ENCODE measurements around the gene MAPK4.

Gene MAPK4

DNA sequence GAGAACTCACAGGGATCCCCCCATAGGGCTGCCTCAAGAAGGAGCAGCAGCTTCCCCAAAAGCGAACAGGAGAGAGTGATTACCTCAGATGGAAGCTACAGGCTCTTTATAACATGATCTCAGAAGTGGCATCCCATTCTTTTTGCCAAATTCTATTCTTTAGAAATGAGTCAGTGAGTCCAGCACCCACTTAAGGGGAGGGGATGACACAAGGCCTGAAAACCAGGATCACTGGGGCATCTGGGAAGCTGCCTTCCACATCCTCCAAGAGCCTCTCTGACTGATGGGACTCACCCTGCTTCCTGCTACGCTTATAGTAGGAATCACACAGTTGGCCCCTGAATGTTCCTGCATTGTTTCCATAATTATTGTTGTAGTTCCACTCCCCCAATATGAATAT lies 96.5 kb downstream of the MAPK4 start:
- no peak for DNase-seq

DNA sequence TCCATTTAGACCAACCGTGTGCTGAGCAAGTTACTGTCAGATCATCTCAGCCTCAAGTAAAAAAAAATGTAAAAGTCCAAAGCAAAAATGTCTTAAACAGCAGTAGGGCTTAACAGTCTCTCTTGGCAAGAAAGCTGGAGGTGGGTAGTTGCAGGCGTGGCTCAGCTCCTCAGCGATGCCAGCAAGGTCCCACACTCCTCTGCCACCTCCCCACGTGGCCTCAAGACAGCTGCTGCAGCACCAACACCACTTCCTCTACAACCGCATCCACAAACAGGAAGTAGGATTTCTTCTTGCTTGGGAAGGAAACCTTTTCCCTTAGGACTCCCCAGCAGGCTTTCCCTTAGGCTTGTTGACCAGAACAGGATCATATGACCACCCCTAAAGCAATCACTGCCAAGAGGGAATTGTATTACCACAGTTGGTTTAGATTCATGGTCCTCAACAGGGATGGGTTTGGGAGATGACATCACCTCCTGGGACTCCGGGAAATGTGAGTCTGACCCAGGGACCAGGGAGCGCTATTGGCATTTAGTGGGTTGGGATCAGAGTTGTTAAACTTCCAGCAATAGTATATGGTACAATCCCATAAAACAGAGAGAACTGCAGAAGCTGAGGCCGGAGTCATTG lies 97.1 kb downstream of the MAPK4 start:
- no peak for DNase-seq

DNA sequence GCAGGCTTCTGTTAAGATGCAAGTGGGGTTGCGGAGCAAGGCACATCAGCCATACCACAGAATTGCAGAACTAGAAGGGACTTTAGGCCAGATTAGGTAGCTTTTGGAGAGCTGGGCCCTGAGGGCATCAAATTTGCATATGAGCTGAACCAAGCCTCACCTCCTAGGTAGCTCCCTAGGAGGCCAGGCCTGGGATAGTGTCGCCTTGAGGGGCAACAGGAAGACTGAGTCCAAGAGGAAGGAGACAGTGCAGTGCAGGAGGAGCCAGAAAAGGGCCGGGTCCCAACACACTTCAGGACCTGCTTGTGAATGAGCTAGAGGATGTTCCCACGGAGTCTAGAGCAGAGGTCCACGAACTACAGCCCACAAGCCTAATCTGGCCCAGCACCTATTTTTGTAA lies 98.7 kb downstream of the MAPK4 start:
- no peak for DNase-seq

DNA sequence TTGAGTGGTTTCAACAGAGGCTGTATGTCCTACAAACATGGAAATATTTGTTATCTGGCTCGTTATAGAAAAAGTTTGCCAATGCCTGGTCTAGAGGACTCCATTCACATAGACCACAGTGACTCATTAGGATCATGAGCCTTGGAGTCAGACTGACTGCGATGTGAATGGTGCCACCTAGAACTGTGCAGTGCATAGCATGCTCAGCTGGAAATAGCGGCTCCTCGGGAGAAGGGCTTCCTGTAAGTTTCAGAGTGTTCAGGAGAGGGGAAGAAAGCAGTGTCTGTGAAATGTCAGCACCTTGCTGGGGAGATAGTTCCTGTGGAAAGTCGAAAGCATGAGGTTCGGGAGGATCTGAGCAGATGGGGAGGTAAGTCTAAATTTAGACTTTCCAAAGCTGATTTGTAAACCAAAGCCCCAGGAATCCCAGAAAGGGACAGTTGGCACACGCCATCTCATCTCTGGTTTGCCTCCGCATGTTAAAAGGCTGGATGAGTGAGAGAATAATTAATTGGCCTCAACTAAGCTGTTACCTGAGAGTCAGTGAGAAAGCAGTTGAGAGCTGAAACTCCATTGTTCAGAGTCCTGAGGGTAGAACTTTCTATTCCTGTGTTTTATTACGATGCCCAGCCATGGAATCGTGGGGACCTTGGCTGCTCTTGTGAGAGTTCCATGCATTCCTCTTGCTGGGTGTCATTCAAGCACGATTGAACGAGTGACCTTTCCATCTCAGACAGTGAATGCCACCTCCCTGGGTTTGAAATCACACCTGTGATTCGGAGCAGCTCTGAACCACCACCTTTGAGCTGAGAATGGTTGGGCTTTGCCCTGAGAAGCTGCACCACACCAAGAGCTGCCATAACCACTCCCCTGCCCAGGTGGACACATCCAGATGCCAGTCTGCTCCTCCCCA lies 99.5 kb downstream of the MAPK4 start:
- no peak for DNase-seq

DNA sequence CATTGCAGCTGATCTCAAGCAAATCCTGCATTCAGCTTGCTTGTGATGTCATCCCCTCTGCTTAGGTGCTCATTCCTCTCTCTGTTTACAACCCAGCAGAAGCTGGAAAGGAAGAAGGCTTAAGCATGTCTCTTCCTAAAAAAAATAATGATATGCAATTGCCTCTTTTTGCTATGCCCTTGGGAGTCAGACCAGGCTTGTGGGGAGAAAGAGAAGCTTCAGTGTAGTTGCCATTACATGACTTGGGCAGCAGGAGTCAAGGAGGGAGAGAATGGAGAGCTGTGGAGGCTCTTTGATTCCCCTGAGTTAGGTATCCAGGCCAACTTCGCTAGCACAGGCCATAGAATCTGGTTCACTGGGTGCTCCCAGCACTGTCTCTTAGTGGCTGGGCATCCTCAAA lies 101.1 kb downstream of the MAPK4 start:
- DNase-seq, result no peak

DNA sequence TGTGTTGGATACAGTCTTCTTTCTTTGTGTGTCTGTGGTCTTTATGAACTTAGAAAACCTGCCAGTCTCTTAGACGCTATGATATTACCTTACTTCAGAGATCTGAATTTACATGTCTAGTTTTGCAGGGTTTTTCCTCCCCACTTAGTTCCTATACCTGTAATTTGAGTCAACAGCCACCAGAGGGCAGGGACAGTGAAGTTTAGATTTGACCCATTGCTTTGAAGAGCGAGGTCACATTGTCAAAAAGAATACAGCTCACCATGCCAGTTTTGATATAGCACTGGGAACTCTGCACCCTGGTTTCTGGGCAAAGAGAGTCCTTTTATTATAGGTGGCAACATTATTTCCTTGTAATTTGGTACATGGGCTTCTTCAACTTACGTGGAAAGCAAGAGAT lies 102.3 kb downstream of the MAPK4 start:
- DNase-seq, result no peak

DNA sequence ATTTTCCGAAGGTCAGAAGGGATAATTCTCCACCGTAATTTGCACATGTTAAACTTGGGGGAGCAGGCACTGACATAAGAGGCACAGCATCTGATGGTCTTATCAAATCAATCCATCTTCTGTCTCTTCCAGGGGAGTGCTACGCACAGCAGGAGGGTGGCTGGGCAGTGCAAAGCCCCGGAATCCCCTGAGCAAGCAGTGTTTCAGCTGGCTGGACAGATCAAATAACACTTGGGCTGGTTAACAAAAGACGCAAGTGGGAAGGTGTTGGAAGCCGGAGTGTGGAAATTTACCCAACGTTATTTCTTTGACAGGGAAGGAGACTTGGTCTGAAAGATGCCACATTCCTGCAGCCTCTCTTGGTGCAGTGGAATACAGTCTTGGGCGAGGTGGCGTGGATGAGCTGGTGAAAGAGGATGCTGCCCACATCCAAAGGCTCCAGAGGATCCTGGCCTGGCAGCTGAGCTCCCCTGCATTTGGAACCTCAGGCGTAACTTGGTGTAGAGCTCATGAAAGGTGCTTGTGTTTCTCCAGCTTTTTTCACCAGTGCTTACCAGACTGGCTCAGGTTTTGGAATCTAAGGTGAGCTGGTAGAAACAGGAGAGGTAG lies 103.0 kb downstream of the MAPK4 start:
- no peak for DNase-seq

DNA sequence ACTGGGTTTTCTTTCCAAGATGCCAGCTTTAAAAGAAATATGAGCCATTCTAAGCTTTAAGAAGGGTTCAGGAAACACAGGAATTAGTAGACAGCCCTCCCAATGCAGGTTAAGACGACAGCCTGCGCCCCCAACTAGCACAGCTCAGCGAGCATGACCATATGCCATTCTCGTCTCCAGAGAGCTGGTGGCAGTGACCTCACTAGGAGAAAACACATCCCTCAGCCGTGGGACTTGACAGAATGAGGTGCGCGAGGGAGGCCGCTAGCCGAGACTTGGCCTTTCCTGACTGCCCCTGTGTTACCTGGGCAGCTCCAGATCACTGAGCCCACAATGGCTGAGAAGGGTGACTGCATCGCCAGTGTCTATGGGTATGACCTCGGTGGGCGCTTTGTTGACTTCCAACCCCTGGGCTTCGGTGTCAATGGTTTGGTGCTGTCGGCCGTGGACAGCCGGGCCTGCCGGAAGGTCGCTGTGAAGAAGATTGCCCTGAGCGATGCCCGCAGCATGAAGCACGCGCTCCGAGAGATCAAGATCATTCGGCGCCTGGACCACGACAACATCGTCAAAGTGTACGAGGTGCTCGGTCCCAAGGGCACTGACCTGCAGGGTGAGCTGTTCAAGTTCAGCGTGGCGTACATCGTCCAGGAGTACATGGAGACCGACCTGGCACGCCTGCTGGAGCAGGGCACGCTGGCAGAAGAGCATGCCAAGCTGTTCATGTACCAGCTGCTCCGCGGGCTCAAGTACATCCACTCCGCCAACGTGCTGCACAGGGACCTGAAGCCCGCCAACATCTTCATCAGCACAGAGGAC lies 103.9 kb downstream of the MAPK4 start:
- DNase-seq, result no peak

DNA sequence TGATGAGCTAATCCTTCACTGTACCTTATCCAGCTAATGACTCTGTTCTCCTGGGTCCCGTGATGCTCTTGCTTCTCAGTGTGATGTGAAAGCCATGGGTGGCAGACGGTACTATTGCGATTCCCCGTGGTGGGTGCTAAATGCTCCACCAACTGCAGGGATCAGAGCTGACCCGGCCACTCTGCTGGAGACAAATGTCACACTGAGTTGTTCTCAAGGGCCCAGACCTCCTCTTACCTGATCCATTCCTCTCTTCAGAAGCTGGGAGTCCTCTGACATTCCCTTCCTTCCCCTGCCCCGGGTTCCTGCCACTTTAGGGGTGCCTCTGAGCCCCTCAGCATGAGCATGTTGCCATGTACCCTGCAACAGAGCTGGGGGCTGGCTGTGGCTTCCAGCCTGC lies 105.1 kb downstream of the MAPK4 start:
- DNase-seq, result no peak

DNA sequence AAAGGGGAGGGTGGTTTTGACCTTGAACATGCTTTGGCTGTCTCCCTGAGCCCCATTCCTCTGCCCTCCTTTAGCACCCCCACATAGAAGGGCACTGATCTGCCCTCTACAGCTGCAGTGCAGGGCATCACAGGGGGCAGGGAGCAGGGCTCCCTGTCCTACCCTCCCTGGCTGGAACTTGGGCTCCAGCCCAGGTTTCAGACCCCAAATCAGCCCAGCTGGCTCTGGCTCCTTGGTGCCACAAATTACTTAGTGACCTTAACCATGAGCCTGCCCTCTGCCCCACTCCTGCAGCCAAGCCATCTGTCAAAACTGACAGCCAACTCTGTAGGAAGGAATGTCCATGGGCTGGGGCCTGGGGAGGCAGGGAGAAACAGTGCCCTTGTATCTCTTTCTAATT lies 105.6 kb downstream of the MAPK4 start:
- DNase-seq, result no peak

DNA sequence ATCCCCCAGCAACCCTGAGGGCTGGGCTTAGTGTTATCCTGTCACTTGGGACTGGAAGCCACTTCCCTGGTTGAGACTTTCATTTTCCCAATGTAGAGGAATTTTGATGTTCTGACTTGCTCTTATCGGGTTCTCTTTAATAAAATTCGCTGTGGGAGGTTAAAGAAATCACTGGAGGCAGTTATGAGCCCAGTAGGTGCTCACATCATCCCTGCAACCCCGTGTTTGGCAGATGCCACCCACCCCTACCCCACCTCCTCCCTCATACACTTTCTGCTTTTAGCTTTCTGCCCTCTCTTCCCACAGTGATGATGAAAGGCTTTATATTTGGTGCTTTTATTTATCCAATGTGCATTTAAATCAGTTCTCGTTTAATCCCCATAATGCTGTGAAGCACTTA lies 106.6 kb downstream of the MAPK4 start:
- no peak for DNase-seq

DNA sequence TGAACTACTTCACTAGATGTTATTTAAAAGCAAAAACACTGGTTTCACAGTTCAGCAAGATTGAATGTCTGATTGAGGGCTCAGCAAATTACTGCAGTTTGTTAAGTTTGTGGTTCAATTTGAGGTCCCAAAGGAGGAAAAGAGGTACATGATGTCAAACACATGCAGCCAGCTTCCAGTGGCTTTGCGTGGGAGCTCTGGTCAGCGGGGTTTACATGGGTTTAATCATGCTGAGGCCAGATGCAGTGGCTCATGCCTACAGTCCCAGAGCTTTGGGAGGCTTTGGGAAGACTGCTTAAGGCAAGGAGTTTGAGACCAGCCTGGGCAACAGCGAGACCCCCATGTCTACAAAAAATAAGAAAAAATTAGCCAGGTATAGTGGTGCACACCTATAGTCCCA lies 111.5 kb downstream of the MAPK4 start:
- DNase-seq, result no peak

DNA sequence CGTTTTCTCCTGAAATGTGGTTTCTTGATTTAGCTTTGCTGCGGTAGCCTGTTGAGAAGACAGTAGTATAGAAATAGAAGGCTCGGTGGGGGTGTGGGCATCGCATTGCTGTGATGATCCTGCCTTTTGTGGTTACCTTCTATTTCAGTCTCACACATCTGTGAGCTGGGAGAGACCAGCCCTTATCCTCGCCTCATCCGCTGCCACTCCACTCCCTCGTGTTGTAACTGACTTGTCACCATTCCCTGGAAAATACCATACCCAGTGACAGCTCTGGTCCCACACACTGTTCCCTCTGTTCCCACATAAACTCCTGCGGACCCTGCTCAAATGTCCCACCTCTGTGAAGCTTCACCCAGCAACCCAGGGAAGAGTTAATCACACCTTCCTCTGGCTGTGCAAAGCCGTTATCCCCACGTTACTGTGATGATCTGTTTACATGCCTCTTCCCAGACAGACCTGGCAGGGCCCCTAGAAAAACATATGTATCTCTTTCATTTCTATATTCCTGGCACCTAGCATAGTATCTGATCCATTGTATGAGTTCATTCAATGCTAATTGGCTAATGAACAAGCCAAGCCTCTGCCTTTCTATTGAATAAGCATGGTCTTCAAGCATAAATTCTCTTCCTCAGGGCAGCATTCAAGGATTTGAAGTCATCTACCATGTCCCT lies 114.6 kb downstream of the MAPK4 start:
- no peak for DNase-seq

DNA sequence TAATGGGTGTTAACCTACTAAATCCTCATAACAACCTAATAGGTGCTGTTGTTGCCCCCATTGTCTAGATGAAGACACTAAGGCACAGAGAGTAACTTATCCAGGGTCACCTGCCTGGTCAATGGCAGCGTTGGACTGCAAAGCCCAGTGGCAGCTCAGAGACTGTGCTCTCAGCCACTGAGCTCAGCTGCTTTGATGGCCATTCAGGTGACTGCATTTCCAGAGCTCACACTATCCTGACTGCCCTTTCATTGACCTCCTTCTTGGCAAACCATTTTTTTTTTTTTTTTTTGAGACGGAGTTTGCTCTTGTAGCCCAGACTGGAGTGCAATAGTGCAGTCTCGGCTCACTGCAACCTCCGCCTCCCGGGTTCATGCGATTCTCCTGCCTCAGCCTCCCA lies 115.2 kb downstream of the MAPK4 start:
- no peak for DNase-seq

DNA sequence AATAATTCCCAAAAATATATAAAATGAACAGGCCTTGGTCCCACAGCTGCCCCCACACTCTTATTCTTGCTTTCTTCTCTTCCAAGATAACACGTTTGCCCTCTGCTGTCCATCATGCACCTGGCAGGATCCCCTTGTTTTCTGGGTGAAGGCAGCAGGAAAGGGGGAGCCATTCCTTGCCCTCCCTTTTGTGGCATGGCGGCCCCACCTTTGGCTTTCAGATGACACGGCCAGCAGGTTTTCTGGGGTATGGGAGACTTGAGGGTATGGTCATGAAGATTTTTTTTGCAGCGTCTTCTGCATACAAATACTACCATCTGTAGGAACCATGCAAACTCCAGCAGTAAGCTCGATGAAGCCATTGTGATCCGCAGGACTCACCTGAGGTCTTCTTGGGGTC lies 118.8 kb downstream of the MAPK4 start:
- no peak for DNase-seq

DNA sequence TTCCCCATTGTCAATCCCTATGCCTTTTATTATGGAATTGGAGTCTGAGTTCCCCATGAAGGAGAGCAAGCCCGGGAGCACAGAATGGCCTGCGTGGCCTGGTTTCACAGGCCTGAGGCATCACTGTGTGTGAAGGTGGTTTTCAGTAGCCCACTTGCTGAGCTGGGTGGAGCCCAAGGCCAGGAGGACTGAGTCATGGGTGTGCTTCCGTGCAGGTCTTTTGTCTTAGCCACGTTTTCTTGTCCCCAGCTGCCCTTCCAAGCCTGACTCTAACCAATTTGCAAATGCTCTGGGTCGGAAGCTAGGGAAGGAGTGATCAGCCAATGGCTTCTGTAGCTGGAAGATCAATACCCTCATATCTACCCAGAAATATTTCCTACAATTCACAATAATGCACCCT lies 119.2 kb downstream of the MAPK4 start:
- no peak for DNase-seq

DNA sequence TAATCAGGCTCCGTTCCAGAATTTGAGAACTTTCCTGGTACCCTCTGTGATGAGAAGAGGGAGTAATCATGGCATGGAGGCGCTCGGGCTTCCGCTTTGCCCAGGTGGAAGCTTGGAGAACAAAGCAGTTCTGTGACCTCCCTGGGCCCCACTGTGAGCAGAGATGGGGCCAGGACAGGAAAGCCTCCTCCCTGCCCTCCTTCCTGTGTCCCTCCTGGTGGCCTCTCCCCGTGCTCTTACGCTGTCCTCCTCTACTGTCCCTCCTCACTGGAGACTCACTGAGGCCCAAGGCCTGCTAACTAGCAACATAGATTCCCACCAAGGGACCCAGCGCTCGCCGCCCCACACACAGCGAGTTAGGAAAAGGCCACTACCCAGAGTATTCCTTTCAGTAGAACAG lies 119.8 kb downstream of the MAPK4 start:
- DNase-seq, result no peak

DNA sequence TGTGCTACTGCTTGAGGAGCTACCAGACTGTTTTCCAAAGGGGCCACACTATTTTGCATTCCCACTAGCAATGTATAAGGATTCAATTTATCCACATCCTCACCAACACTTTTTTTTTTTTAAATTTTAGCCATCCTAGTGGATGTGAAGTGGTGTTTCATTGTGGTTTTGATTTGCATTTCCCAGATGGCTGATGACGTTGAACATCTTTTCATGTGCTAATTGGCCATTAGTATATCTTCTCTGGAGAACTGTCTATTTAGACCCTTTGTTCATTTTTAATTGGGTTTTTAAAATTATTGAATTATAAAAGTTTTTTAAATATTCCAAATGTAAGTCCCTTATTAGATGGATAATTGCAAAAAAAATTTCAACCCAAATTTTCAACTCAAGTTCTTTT lies 121.1 kb downstream of the MAPK4 start:
- DNase-seq, result no peak

DNA sequence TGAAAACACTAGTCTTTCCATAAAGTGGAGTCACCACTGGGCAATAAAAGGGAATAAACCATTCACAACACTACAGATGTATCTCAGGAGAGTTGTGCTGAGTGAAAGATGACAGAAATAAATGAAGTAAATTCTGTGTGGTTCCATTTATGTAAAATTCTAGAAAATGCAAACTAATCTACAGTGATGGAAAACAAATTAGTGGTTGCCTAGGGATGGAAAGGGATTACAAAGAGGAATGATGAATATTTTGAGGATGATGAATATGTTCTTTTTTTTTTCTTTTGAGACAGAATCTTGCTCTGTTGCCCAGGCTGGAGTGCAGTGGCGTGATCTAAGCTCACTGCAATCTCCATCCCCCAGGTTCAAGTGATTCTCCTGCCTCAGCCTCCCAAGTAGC lies 123.0 kb downstream of the MAPK4 start:
- DNase-seq, result no peak

DNA sequence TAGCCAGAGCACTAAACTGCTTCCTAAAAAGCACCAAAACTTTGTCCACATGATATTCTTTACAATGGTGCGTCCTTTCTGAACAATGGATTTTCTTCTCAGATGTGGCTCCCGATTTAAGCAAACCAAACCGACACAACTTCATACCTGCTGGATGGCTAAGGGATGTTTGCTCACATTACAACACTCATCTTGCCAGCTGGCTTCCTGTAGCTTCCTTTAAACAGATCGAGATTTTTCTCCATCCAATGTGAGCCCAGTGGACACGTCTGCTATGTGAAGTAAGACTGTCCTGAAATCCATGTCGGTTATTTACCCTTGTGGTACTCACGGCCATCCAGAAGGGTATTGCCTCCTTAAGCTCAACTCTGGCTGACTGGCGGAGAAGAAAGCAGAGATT lies 126.5 kb downstream of the MAPK4 start:
- DNase-seq, result no peak

DNA sequence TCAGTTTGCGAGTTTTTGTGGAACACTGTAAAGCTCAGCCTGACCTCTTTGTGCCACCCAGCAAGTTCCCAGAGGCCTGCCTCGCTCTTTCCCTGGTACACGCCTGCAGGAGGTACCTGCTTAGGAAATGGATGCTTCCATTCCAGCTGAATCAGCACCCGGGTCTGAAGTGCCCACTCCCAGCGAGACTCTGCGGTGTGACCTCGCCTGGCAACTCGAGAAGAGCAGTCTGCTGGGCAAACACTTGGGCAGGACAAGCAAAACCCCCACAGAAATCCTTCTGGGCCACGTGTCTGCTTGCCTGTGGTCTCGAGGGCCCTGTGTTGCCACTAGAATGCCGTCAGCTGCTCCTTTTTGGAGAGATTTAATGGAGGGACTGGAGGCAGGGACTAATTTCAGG lies 127.6 kb downstream of the MAPK4 start:
- no peak for DNase-seq

DNA sequence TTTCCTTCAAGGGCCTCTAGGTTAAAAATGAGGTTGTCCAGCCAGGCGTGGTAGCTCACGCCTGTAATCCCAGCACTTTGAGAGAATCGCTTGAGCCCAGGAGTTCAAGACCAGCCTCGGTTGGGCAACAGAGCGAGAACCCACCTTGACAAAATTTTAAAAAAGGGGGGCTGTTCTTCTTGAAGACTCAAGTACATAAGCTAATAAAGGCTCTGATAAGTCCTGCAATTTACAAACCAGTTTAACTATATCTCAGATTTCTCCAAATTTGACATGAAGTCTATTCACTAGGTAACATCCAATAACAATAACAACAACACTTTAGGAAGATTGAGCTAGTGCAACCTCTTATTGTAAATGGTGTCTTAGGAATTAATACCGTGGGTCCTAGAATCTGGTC lies 129.7 kb downstream of the MAPK4 start:
- DNase-seq, result no peak

DNA sequence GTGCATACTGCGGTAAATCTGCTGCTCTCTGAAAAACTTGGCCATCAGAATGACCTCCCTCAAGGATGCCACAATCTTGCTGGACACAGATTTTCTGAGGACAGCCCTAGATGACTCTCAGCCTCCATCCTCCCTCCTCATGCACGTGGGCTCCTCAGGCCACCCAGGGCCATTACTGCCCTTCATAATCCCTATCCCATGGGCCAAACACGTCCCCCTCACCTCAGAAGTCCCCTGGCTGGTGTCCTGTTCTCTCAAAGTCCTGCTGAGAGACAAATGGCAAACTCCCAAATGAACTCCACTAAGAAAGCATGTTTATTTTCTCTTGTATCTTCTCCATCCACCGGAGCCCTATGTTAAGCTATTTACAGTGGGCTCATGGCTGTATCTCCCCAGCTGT lies 134.3 kb downstream of the MAPK4 start:
- no peak for DNase-seq

All from stimulated activated CD4-positive, alpha-beta T cell treated with anti-CD3 and anti-CD28 coated beads, Interleukin-1b, Interleukin-23, amount 100 ng/mL, for 48 hours (primary cell).